NCI-H2107 treated with DMSO at 0.1 percent for 48 hours (cell line): ENCODE measurements around the gene AMOT.

Source experiments
- DNase-seq: peaks from one replicate; lab custom pipeline; 2025; ENCODE audit not compliant: unreplicated experiment; lab: John Stamatoyannopoulos, UW

AMOT gene

GRCh38 chrX:112746812-112747595 is 93.6 kb downstream of the AMOT start:
- DNase-seq: no peak

- no peak for DNase-seq
Observed at GRCh38 chrX:112738347-112739033, 102.1 kb downstream of the AMOT start.

GRCh38 chrX:112736310-112736709 is 104.3 kb downstream of the AMOT start:
- no peak for DNase-seq

GRCh38 chrX:112735147-112735546 is 105.5 kb downstream of the AMOT start:
- no peak for DNase-seq

DNA sequence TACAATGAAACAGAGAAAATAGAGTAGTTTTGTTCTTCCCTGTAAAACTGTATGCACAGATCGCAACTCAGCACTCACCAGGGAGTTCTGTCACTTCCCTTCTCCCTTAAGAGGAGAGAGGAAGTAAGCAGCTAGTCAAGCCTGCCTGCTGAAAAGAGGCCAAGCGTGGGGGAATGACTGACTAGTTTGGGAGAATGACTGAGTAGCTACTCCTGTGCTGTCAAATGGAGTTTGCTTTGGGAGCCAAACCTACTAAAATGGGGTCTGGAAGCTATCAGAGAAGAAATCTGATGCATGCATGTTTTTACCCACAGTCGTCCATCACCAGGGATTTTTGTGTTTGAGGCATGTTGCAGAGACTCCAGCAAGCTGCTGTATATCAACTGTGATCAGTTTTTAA is 106.3 kb downstream of the AMOT start:
- DNase-seq: no peak

GRCh38 chrX:112731793-112732192 is 108.8 kb downstream of the AMOT start:
- no peak for DNase-seq
